IMR-90 (cell line): ENCODE results near the gene PLXNA4. TPM values are rescaled to one million over a fixed set of nuclear protein-coding genes. Genes with fewer than 3 reads are reported as not detected.

Experiments
- ATAC-seq: fragments of 200-7000 bp; cut with Tn5 transposase; 2 replicates; pipeline ENCODE4 v1.9.1; 2020; ENCODE audit warnings: low read depth, mild to moderate bottlenecking, moderate library complexity
- BruUV-seq: library from RNA; stranded (reverse); fragments of 400-500 nt; replicated peaks from 2 replicates; lab custom pipeline; 2021; lab: Mats Ljungman, UMichigan
- CTCF ChIA-PET: fragments of 300-600 bp; formaldehyde crosslinking; extraction: SDS; loops from one replicate; lab custom pipeline; 2021; ENCODE audit warnings: antibody characterized with exemption; lab: Yijun Ruan, JAX
- POLR2A ChIA-PET: fragments of 300-600 bp; sonication (Branson Sonifier 250); formaldehyde crosslinking; loops from one replicate; lab custom pipeline; 2022; ENCODE audit warnings: antibody characterized with exemption; ENCODE audit not compliant: unreplicated experiment; lab: Charles Lee
- DNase-seq: peaks from one replicate; pipeline ENCODE4 v3.0.0; 2013
- H2AFZ ChIP-seq: replicated peaks from 2 replicates; pipeline ENCODE3; 2013; ENCODE audit warnings: low read length, mild to moderate bottlenecking; ENCODE audit not compliant: poor library complexity
- H2AK5ac ChIP-seq: 2 replicates; pipeline ENCODE4 v1.6.1; 2013; ENCODE audit warnings: low read depth, low read length, inconsistent platforms
- H2AK9ac ChIP-seq: replicated peaks from 2 replicates; pipeline ENCODE3; 2013; ENCODE audit warnings: mild to moderate bottlenecking, low read depth, low read length, moderate library complexity; ENCODE audit not compliant: poor library complexity
- H2BK120ac ChIP-seq: 2 replicates; pipeline ENCODE4 v1.6.1; 2013; ENCODE audit warnings: low read depth, low read length, inconsistent platforms
- H2BK15ac ChIP-seq: 3 replicates; pipeline ENCODE4 v1.6.1; 2013; ENCODE audit warnings: low read depth, low read length, inconsistent platforms
- H2BK20ac ChIP-seq: 2 replicates; pipeline ENCODE4 v1.6.1; 2013; ENCODE audit warnings: low read depth, mild to moderate bottlenecking, inconsistent platforms, low read length, moderate library complexity
- H2BK5ac ChIP-seq: 2 replicates; pipeline ENCODE4 v1.6.1; 2013; ENCODE audit warnings: mild to moderate bottlenecking, low read depth, low read length, inconsistent platforms; ENCODE audit not compliant: poor library complexity, severe bottlenecking
- H3K14ac ChIP-seq: replicated peaks from 2 replicates; pipeline ENCODE4 v1.6.1; 2013; ENCODE audit warnings: low read depth, low read length, inconsistent platforms
- H3K18ac ChIP-seq: 2 replicates; pipeline ENCODE4 v1.6.1; 2013; ENCODE audit warnings: low read depth, low read length, control low read depth
- H3K23ac ChIP-seq: 2 replicates; pipeline ENCODE4 v1.6.1; 2013; ENCODE audit warnings: low read depth, low read length, inconsistent platforms
- H3K27ac ChIP-seq: 2 replicates; pipeline ENCODE4 v1.5.1; 2013; ENCODE audit warnings: mild to moderate bottlenecking, control low read depth, low read length; ENCODE audit not compliant: insufficient read depth
- H3K27me3 ChIP-seq: 2 replicates; pipeline ENCODE4 v1.6.1; 2013; ENCODE audit warnings: low read length; ENCODE audit not compliant: control insufficient read depth, insufficient read depth
- H3K36me3 ChIP-seq: 2 replicates; pipeline ENCODE4 v1.6.1; 2013; ENCODE audit warnings: low read length, mixed read lengths; ENCODE audit not compliant: control insufficient read depth, insufficient read depth
- H3K4ac ChIP-seq: 2 replicates; pipeline ENCODE4 v1.6.1; 2013; ENCODE audit warnings: low read depth, low read length, inconsistent platforms
- H3K4me1 ChIP-seq: 2 replicates; pipeline ENCODE4 v1.6.1; 2013; ENCODE audit warnings: low read length, mixed read lengths; ENCODE audit not compliant: control insufficient read depth, insufficient read depth
- H3K4me2 ChIP-seq: 2 replicates; pipeline ENCODE4 v1.6.1; 2013; ENCODE audit warnings: low read depth, mild to moderate bottlenecking, control low read depth, low read length, moderate library complexity
- H3K4me3 ChIP-seq: 2 replicates; pipeline ENCODE4 v1.5.1; 2013; ENCODE audit warnings: low read depth, mild to moderate bottlenecking, control low read depth, low read length, moderate library complexity; ENCODE audit not compliant: insufficient read depth
- H3K56ac ChIP-seq: 2 replicates; pipeline ENCODE4 v1.6.1; 2013; ENCODE audit warnings: low read length, inconsistent platforms; ENCODE audit not compliant: insufficient read depth; ENCODE audit errors: extremely low read depth
- H3K79me1 ChIP-seq, 2 experiments: 2 replicates each; pipeline ENCODE4 v1.6.1; 2013; ENCODE audit warnings: low read length in 2 of 2, inconsistent platforms in 1 of 2, low read depth in 1 of 2
- H3K9ac ChIP-seq: 2 replicates; pipeline ENCODE4 v1.6.1; 2013; ENCODE audit warnings: low read depth, low read length, control low read depth
- H3K9me1 ChIP-seq: 2 replicates; pipeline ENCODE4 v1.6.1; 2013; ENCODE audit warnings: low read length, inconsistent platforms; ENCODE audit not compliant: insufficient read depth
- H3K9me3 ChIP-seq: 2 replicates; pipeline ENCODE4 v1.6.1; 2013; ENCODE audit warnings: low read length; ENCODE audit not compliant: control insufficient read depth, insufficient read depth
- H4K20me1 ChIP-seq: 2 replicates; pipeline ENCODE4 v1.6.1; 2013; ENCODE audit warnings: low read length, inconsistent platforms; ENCODE audit not compliant: insufficient read depth
- H4K5ac ChIP-seq: 2 replicates; pipeline ENCODE4 v1.6.1; 2013; ENCODE audit warnings: mild to moderate bottlenecking, low read depth, low read length, control low read depth
- H4K8ac ChIP-seq, 2 experiments: 2 replicates each; pipeline ENCODE4 v1.6.1; 2013; ENCODE audit warnings: low read depth in 2 of 2, low read length in 2 of 2, control low read depth in 1 of 2, inconsistent platforms in 1 of 2
- H4K91ac ChIP-seq: 2 replicates; pipeline ENCODE4 v1.6.1; 2013; ENCODE audit warnings: low read depth, low read length, inconsistent platforms; ENCODE audit not compliant: insufficient read depth
- CEBPB ChIP-seq: IDR thresholded peaks from 2 replicates; pipeline ENCODE4 v1.6.1; 2012; ENCODE audit warnings: low read depth, low read length, improper control_type of control experiment
- CTCF ChIP-seq: conservative IDR thresholded peaks from 2 replicates; pipeline ENCODE4 v1.5.1; 2012; ENCODE audit warnings: mild to moderate bottlenecking, low read depth, low read length, improper control_type of control experiment
- FOS ChIP-seq: fragments of 150-350 bp; IDR thresholded peaks from 2 replicates; pipeline ENCODE4 v1.6.1; 2016; ENCODE audit warnings: low read depth, low read length
- MAFK ChIP-seq: IDR thresholded peaks from 2 replicates; pipeline ENCODE4 v1.6.1; 2012; ENCODE audit warnings: low read depth, low read length, improper control_type of control experiment
- MAZ ChIP-seq: IDR thresholded peaks from 2 replicates; pipeline ENCODE4 v1.6.1; 2012; ENCODE audit warnings: low read depth, mild to moderate bottlenecking, low read length, improper control_type of control experiment, moderate library complexity, borderline replicate concordance
- NFE2L2 ChIP-seq: fragments of 150-350 bp; IDR thresholded peaks from 2 replicates; pipeline ENCODE4 v1.6.1; 2016; ENCODE audit warnings: low read depth, mild to moderate bottlenecking, low read length
- POLR2A ChIP-seq: IDR thresholded peaks from 2 replicates; pipeline ENCODE4 v1.6.1; 2012; ENCODE audit warnings: mild to moderate bottlenecking, low read depth, low read length
- RAD21 ChIP-seq: IDR thresholded peaks from 2 replicates; pipeline ENCODE4 v1.6.1; 2012; ENCODE audit warnings: low read length, improper control_type of control experiment
- SMC3 ChIP-seq: fragments of 150-350 bp; IDR thresholded peaks from 2 replicates; pipeline ENCODE4 v1.6.1; 2016; ENCODE audit warnings: low read depth, mild to moderate bottlenecking, antibody characterized with exemption, low read length, moderate library complexity
- WGBS, 2 experiments: methylation state at CpG; one replicate each; pipeline versions ENCODE4 v1.1.5 to v1.1.7; 2013; ENCODE audit warnings: missing lambda C conversion rate in 2 of 2; ENCODE audit not compliant: insufficient read length in 1 of 2; ENCODE audit errors: extremely low coverage in 2 of 2; 5-methylcytosine and 5-hydroxymethylcytosine counted together
- dilution Hi-C: fragments of 300-500 bp; cut with HindIII; formaldehyde crosslinking; loops from one replicate; pipeline ENCODE4 v1.14.3; 2018; ENCODE audit warnings: low sequenced_read_pairs; ENCODE audit not compliant: unreplicated experiment
- in situ Hi-C: fragments of 300-500 bp; cut with MboI; formaldehyde crosslinking; loops from 3 replicates; pipeline ENCODE4 v1.14.3; 2019; ENCODE audit warnings: low sequenced_read_pairs, inconsistent platforms, mixed read lengths
- intact Hi-C: fragments of 100-400 bp; cut with micrococcal nuclease; formaldehyde crosslinking; loops from 2 replicates; pipeline ENCODE4 v1.10.0; 2022
- polyA plus RNA-seq, 3 experiments: library from polyadenylated mRNA; depleted of rRNA; stranded (reverse); fragments of >200 nt; gene quantifications; 2 replicates each; pipeline ENCODE4 v1.2.3, GENCODE V29; 2012; ENCODE audit warnings: low replicate concordance in 1 of 3
- total RNA-seq: library from RNA; depleted of rRNA; stranded (reverse); fragments of >200 nt; gene quantifications from 2 replicates; pipeline ENCODE4 v1.2.3, GENCODE V29; 2012
- TF ChIP-seq, protein P1 (sequence below): fragments of 150-350 bp; IDR thresholded peaks from 2 replicates; pipeline ENCODE4 v1.6.1; 2017; ENCODE audit warnings: mild to moderate bottlenecking, antibody characterized with exemption, low read length, low read depth
- TF ChIP-seq, protein P2 (sequence below): fragments of 150-350 bp; IDR thresholded peaks from 2 replicates; pipeline ENCODE4 v1.6.1; 2016; ENCODE audit warnings: low read depth, mild to moderate bottlenecking, low read length, moderate library complexity, borderline replicate concordance

The PLXNA4 gene
- total and polyA plus RNA-seq, 2 of the 4 experiments (the other 2 are of a cell fraction), result under 0.01 TPM

DNA sequence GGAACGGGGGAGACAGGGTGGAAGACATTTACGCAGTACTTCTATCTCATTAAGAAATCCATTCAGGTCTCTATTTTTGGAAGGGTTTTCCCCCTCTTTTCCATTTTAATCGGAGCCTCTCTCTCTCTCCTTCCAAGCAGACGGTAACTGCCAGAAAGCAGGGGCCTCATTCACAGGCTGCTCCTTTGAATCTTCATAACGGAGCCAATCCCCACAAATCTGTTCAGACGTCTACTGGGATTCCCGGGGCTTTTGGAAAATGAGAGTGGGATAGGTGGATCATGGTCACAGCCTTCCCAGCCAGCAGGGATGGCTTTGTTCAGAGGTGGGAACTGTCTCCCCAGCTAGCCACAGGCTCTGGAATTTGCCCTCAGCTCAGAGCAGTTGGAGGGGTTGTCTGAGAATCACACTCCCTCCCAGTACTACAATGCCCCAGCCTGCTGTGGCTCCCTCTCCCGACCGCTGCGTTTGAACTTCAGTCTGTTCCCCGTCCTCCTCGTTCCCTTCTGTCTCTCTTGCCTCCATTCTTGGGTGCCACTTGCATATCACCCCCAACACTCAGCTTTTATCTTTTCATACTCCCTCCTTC lies 413.6 kb downstream of the PLXNA4 start:
- in situ Hi-C loops, result no loop called here
- Histone ChIP-seq H2BK15ac (no peak overlapping the region), H3K14ac (no peak overlapping the region), H2BK20ac (no peak overlapping the region), H3K4me2 (no peak overlapping the region), H3K9me3 (no peaks in the 10 kb centered on the region), H3K23ac (no peak overlapping the region), H3K9me1 (no peaks in the 10 kb centered on the region), H3K56ac (no peak overlapping the region), H2BK5ac (no peak overlapping the region), H4K91ac (no peak overlapping the region), H4K5ac (no peak overlapping the region), H2AK5ac (no peak overlapping the region), H3K27me3 (no peaks in the 10 kb centered on the region; the same call in 1 of the 2 replicates), H2AFZ (no peak overlapping the region), H3K27ac (no peak overlapping the region), H4K8ac (no peak overlapping the region), H3K9ac (no peak overlapping the region), H2BK120ac (no peak overlapping the region), H4K20me1 (no peaks in the 10 kb centered on the region), H3K4me3 (no peak overlapping the region), H3K36me3 (no peaks in the 10 kb centered on the region), H3K4ac (no peak overlapping the region), H3K4me1 (no peaks in the 10 kb centered on the region), H2AK9ac (no peak overlapping the region), H3K18ac (no peak overlapping the region), H3K79me1 (no peaks in the 10 kb centered on the region)
- ATAC-seq (no peak), DNase-seq (no peak)
- BruUV-seq, result no TSS peak
- 76% methylated on average over 4 of the region's 12 CpGs; no CpG with 5 or more reads in 1 of the 2 experiments for WGBS, 2 experiments
- TF ChIP-seq, protein P1, sequence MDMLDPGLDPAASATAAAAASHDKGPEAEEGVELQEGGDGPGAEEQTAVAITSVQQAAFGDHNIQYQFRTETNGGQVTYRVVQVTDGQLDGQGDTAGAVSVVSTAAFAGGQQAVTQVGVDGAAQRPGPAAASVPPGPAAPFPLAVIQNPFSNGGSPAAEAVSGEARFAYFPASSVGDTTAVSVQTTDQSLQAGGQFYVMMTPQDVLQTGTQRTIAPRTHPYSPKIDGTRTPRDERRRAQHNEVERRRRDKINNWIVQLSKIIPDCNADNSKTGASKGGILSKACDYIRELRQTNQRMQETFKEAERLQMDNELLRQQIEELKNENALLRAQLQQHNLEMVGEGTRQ, result no peak
- TF ChIP-seq RAD21 (no peak), MAFK (no peak), SMC3 (no peak), CTCF (no peak), FOS (no peak), MAZ (no peak), NFE2L2 (no peak), POLR2A (no peak), CEBPB (no peak)
- TF ChIP-seq, protein P2, sequence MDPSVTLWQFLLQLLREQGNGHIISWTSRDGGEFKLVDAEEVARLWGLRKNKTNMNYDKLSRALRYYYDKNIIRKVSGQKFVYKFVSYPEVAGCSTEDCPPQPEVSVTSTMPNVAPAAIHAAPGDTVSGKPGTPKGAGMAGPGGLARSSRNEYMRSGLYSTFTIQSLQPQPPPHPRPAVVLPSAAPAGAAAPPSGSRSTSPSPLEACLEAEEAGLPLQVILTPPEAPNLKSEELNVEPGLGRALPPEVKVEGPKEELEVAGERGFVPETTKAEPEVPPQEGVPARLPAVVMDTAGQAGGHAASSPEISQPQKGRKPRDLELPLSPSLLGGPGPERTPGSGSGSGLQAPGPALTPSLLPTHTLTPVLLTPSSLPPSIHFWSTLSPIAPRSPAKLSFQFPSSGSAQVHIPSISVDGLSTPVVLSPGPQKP, result no peak
- dilution Hi-C loops, result no loop called here
- ChIA-PET POLR2A (no interaction called here), CTCF (no interaction called here)
- intact Hi-C loops, result no loop called here
